ENCODE data around the gene TMCO1. TPM values are rescaled to one million over a fixed set of nuclear protein-coding genes. Genes with fewer than 3 reads are reported as not detected.
"Not testable (repeated sequence)": the region's sequence is repeated elsewhere in the genome, so short reads cannot be mapped to it uniquely, and the experiment has no call there.

The TMCO1 gene
- total RNA-seq, 1 experiment from 2014 or later, result 116 TPM

GRCh38 chr1:165717918-165718515 lies 50.7 kb downstream of the TMCO1 start:
- DNase-seq (ENCODE audit: low spot score), result peak; percentile 70
- POLR2A ChIA-PET (ENCODE audit: low non-redundant PET), result no interaction called here
- no peak overlapping the region for H3K4me3 ChIP-seq (ENCODE audit: low read depth, low read length, poor library complexity, severe bottlenecking)
- H3K9me3 ChIP-seq (ENCODE audit: low read depth, low read length, poor library complexity, severe bottlenecking), result no peaks in the 10 kb centered on the region
- no peaks in the 10 kb centered on the region for H3K27me3 ChIP-seq (replicated peaks; ENCODE audit: insufficient read depth, low read depth, low read length, poor library complexity)
- H3K36me3 ChIP-seq (ENCODE audit: insufficient read depth, low read length, poor library complexity, severe bottlenecking), result no peaks in the 10 kb centered on the region
- intact Hi-C loops (cut with micrococcal nuclease; ENCODE audit: unreplicated experiment), result loop anchor here (1.0 to 10.0 kb wide), 3 partner anchors 196 to 759 kb away; no protein-coding TSS in a partner anchor
- H3K4me1 ChIP-seq (ENCODE audit: insufficient read depth, low read length, poor library complexity, severe bottlenecking), result no peaks in the 10 kb centered on the region
- TF ChIP-seq CTCF (conservative IDR thresholded peaks at IDR 0.05; ENCODE audit: low read depth, low read length) (peak; percentile 83), EZH2 (IDR thresholded peaks at IDR 0.05; ENCODE audit: borderline replicate concordance, low read depth, low read length, poor library complexity, severe bottlenecking) (no peak)
- CTCF ChIA-PET, result no interaction called here
- no TSS peak for BruUV-seq (replicated peaks)
- no peak overlapping the region for H3K27ac ChIP-seq (ENCODE audit: low read depth, low read length, poor library complexity, severe bottlenecking)

- DNase-seq (ENCODE audit: low spot score); H3K4me3 ChIP-seq (ENCODE audit: low read depth, low read length, poor library complexity, severe bottlenecking); H3K36me3 ChIP-seq (ENCODE audit: insufficient read depth, low read length, poor library complexity, severe bottlenecking); POLR2A ChIA-PET (ENCODE audit: low non-redundant PET); H3K9me3 ChIP-seq (ENCODE audit: low read depth, low read length, poor library complexity, severe bottlenecking); CTCF ChIA-PET; H3K27me3 ChIP-seq (replicated peaks; ENCODE audit: insufficient read depth, low read depth, low read length, poor library complexity); H3K27ac ChIP-seq (ENCODE audit: low read depth, low read length, poor library complexity, severe bottlenecking); BruUV-seq (replicated peaks); H3K4me1 ChIP-seq (ENCODE audit: insufficient read depth, low read length, poor library complexity, severe bottlenecking): not testable (repeated sequence)
- intact Hi-C loops (cut with micrococcal nuclease; ENCODE audit: unreplicated experiment), result loop anchor here (5.0 to 10.0 kb wide), 2 partner anchors 322 to 761 kb away; no protein-coding TSS in a partner anchor
Observed at GRCh38 chr1:165716265-165717051, 52.2 kb downstream of the TMCO1 start.

- ChIA-PET POLR2A (ENCODE audit: low non-redundant PET) (no interaction called here), CTCF (no interaction called here)
- Histone ChIP-seq H3K9me3 (ENCODE audit: low read depth, low read length, poor library complexity, severe bottlenecking) (no peaks in the 10 kb centered on the region), H3K36me3 (ENCODE audit: insufficient read depth, low read length, poor library complexity, severe bottlenecking) (no peaks in the 10 kb centered on the region), H3K4me1 (ENCODE audit: insufficient read depth, low read length, poor library complexity, severe bottlenecking) (no peaks in the 10 kb centered on the region), H3K4me3 (ENCODE audit: low read depth, low read length, poor library complexity, severe bottlenecking) (no peak overlapping the region), H3K27ac (ENCODE audit: low read depth, low read length, poor library complexity, severe bottlenecking) (no peak overlapping the region), H3K27me3 (replicated peaks; ENCODE audit: insufficient read depth, low read depth, low read length, poor library complexity) (no peaks in the 10 kb centered on the region)
- no peak for TF ChIP-seq EZH2 (IDR thresholded peaks at IDR 0.05; ENCODE audit: borderline replicate concordance, low read depth, low read length, poor library complexity, severe bottlenecking)
- no peak for TF ChIP-seq CTCF (conservative IDR thresholded peaks at IDR 0.05; ENCODE audit: low read depth, low read length)
- no peak for DNase-seq (ENCODE audit: low spot score)
- intact Hi-C loops (cut with micrococcal nuclease; ENCODE audit: unreplicated experiment), result loop anchor here (10.0 kb wide), 1 partner anchor 318 kb away; no protein-coding TSS in a partner anchor
- BruUV-seq (replicated peaks), result no TSS peak
Observed at GRCh38 chr1:165712764-165713163, 55.9 kb downstream of the TMCO1 start.

Measured in A673 (cell line).